ENCODE data around the gene ATP6V0B.

Gene ATP6V0B

DNA sequence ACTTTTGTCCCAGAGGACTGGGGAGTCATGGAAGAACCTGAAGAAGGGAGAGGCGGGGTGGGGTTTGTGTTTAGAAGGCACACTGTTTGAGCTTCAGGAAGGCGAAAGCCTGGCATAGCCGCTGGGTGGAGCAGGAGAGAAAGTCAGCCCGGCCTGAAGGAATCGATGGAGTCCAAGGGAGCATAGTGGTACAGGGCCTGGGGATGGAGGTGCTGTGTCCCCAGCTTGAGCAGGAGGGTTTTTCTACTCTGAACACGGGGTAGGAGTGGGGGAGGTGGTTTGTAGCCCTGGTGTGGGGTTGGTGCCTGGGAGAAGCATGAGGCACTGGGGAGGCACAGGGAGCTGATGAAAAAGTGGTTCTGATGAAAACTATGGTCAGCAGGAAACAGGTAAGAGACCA, 12.0 kb downstream of the ATP6V0B start:
- peaks cover 41% of the 10 kb centered on the region for H3K36me3 ChIP-seq (ENCODE audit: control insufficient read depth, insufficient read depth, low read length)
- H3K9ac ChIP-seq (ENCODE audit: low read depth, low read length) = no peak overlapping the region
- no peaks in the 10 kb centered on the region for H3K9me3 ChIP-seq (ENCODE audit: control insufficient read depth, insufficient read depth, low read length)
- no peak overlapping the region for H3K27ac ChIP-seq (ENCODE audit: low read depth, low read length)
- peaks cover 5% of the 10 kb centered on the region; the same call in 1 of the 2 replicates for H3K4me1 ChIP-seq (ENCODE audit: control insufficient read depth, insufficient read depth, low read length)
- H3K4me3 ChIP-seq (ENCODE audit: low read depth, low read length) = no peak overlapping the region
- no peaks in the 10 kb centered on the region for H3K27me3 ChIP-seq (ENCODE audit: control insufficient read depth, insufficient read depth, low read length)

GRCh38 chr1:43987159-43987902, 12.6 kb downstream of the ATP6V0B start:
- Histone ChIP-seq H3K9ac (ENCODE audit: low read depth, low read length) (no peak overlapping the region), H3K9me3 (ENCODE audit: control insufficient read depth, insufficient read depth, low read length) (no peaks in the 10 kb centered on the region), H3K4me3 (ENCODE audit: low read depth, low read length) (no peak overlapping the region), H3K27ac (ENCODE audit: low read depth, low read length) (no peak overlapping the region), H3K36me3 (ENCODE audit: control insufficient read depth, insufficient read depth, low read length) (peaks cover 36% of the 10 kb centered on the region), H3K4me1 (ENCODE audit: control insufficient read depth, insufficient read depth, low read length) (peaks cover 6% of the 10 kb centered on the region; the same call in 1 of the 2 replicates), H3K27me3 (ENCODE audit: control insufficient read depth, insufficient read depth, low read length) (no peaks in the 10 kb centered on the region)

- H3K27me3 ChIP-seq (ENCODE audit: control insufficient read depth, insufficient read depth, low read length) = peaks cover 3% of the 10 kb centered on the region; the same call in 1 of the 2 replicates
- H3K4me3 ChIP-seq (ENCODE audit: low read depth, low read length) = peak overlapping the region; percentile 84
- no peak overlapping the region for H3K9ac ChIP-seq (ENCODE audit: low read depth, low read length)
- peaks cover 17% of the 10 kb centered on the region for H3K36me3 ChIP-seq (ENCODE audit: control insufficient read depth, insufficient read depth, low read length)
- H3K27ac ChIP-seq (ENCODE audit: low read depth, low read length) = peak overlapping the region; percentile 47
- peaks cover 10% of the 10 kb centered on the region; the same call in 1 of the 2 replicates for H3K4me1 ChIP-seq (ENCODE audit: control insufficient read depth, insufficient read depth, low read length)
- H3K9me3 ChIP-seq (ENCODE audit: control insufficient read depth, insufficient read depth, low read length) = no peaks in the 10 kb centered on the region
These were observed 15.8 kb downstream of the ATP6V0B start for GRCh38 chr1:43990271-43991199.

DNA sequence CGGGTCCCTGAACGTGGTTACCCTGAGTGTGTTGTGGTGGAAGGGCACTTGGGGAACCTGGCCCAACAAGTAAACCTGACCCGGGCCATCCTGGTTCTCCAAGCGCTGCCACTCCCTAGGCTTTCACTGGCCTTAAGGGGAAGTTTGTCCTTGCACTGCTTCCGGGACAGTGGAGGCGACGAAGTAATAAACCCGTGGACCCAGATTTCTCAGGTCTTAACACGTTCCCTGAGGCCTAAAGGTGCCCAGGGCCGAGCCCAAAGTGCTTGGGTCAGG, 16.4 kb downstream of the ATP6V0B start:
- Histone ChIP-seq H3K4me1 (ENCODE audit: control insufficient read depth, insufficient read depth, low read length) (peaks cover 10% of the 10 kb centered on the region; the same call in 1 of the 2 replicates), H3K9ac (ENCODE audit: low read depth, low read length) (0 out of 2 replicates have a peak overlapping the region, but pooled peaks have one; percentile 2), H3K4me3 (ENCODE audit: low read depth, low read length) (peak overlapping the region; percentile 84), H3K27me3 (ENCODE audit: control insufficient read depth, insufficient read depth, low read length) (peaks cover 3% of the 10 kb centered on the region; the same call in 1 of the 2 replicates), H3K9me3 (ENCODE audit: control insufficient read depth, insufficient read depth, low read length) (no peaks in the 10 kb centered on the region), H3K36me3 (ENCODE audit: control insufficient read depth, insufficient read depth, low read length) (peaks cover 11% of the 10 kb centered on the region; the same call in 1 of the 2 replicates), H3K27ac (ENCODE audit: low read depth, low read length) (peak overlapping the region; percentile 47)

- Histone ChIP-seq H3K9ac (ENCODE audit: low read depth, low read length) (peak within 1 kb of the TSS; percentile 27), H3K9me3 (ENCODE audit: control insufficient read depth, insufficient read depth, low read length) (no peaks in the 10 kb centered on the region), H3K4me1 (ENCODE audit: control insufficient read depth, insufficient read depth, low read length) (peaks cover 10% of the 10 kb centered on the region; the same call in 1 of the 2 replicates), H3K36me3 (ENCODE audit: control insufficient read depth, insufficient read depth, low read length) (peaks cover 6% of the 10 kb centered on the region; the same call in 1 of the 2 replicates), H3K4me3 (ENCODE audit: low read depth, low read length) (peak within 1 kb of the TSS; percentile 84), H3K27me3 (ENCODE audit: control insufficient read depth, insufficient read depth, low read length) (peaks cover 3% of the 10 kb centered on the region; the same call in 1 of the 2 replicates), H3K27ac (ENCODE audit: low read depth, low read length) (peak within 1 kb of the TSS; percentile 47)
These were observed 16.9 kb downstream of the ATP6V0B start, which contains the start of gene CCDC24 for GRCh38 chr1:43991476-43992231. CCDC24 (plus strand) TSS chr1:43991599; CDS start chr1:43991879, 280 bp downstream.

GRCh38 chr1:43992232-43992995, 17.7 kb downstream of the ATP6V0B start:
- Histone ChIP-seq H3K9me3 (ENCODE audit: control insufficient read depth, insufficient read depth, low read length) (no peaks in the 10 kb centered on the region), H3K4me3 (ENCODE audit: low read depth, low read length) (peak overlapping the region; percentile 84), H3K4me1 (ENCODE audit: control insufficient read depth, insufficient read depth, low read length) (peaks cover 10% of the 10 kb centered on the region; the same call in 1 of the 2 replicates), H3K27me3 (ENCODE audit: control insufficient read depth, insufficient read depth, low read length) (peaks cover 3% of the 10 kb centered on the region; the same call in 1 of the 2 replicates), H3K36me3 (ENCODE audit: control insufficient read depth, insufficient read depth, low read length) (0 out of 2 replicates have a peak, but pooled peaks cover 3% of the 10 kb centered on the region), H3K27ac (ENCODE audit: low read depth, low read length) (no peak overlapping the region), H3K9ac (ENCODE audit: low read depth, low read length) (peak overlapping the region; percentile 0; the same call in 1 of the 2 replicates)

- Histone ChIP-seq H3K9me3 (ENCODE audit: control insufficient read depth, insufficient read depth, low read length) (no peaks in the 10 kb centered on the region), H3K27ac (ENCODE audit: low read depth, low read length) (no peak overlapping the region), H3K4me1 (ENCODE audit: control insufficient read depth, insufficient read depth, low read length) (peaks cover 10% of the 10 kb centered on the region; the same call in 1 of the 2 replicates), H3K9ac (ENCODE audit: low read depth, low read length) (no peak overlapping the region), H3K27me3 (ENCODE audit: control insufficient read depth, insufficient read depth, low read length) (peaks cover 3% of the 10 kb centered on the region; the same call in 1 of the 2 replicates), H3K36me3 (ENCODE audit: control insufficient read depth, insufficient read depth, low read length) (peaks cover 5% of the 10 kb centered on the region; the same call in 1 of the 2 replicates), H3K4me3 (ENCODE audit: low read depth, low read length) (no peak overlapping the region)
These were observed 18.6 kb downstream of the ATP6V0B start for GRCh38 chr1:43993206-43993914.

GRCh38 chr1:43994071-43994470, 19.3 kb downstream of the ATP6V0B start:
- Histone ChIP-seq H3K27me3 (ENCODE audit: control insufficient read depth, insufficient read depth, low read length) (peaks cover 3% of the 10 kb centered on the region; the same call in 1 of the 2 replicates), H3K9me3 (ENCODE audit: control insufficient read depth, insufficient read depth, low read length) (no peaks in the 10 kb centered on the region), H3K36me3 (ENCODE audit: control insufficient read depth, insufficient read depth, low read length) (peaks cover 7% of the 10 kb centered on the region; the same call in 1 of the 2 replicates), H3K4me1 (ENCODE audit: control insufficient read depth, insufficient read depth, low read length) (peaks cover 10% of the 10 kb centered on the region; the same call in 1 of the 2 replicates), H3K9ac (ENCODE audit: low read depth, low read length) (no peak overlapping the region), H3K27ac (ENCODE audit: low read depth, low read length) (no peak overlapping the region), H3K4me3 (ENCODE audit: low read depth, low read length) (no peak overlapping the region)

All from HUES48 (cell line).